Panc1 (cell line): ENCODE results near the gene KRTAP5-3.

ENCODE experiments used
- POLR2AphosphoS5 ChIP-seq: IDR thresholded peaks from 2 replicates; pipeline ENCODE4 v1.6.1; 2012; ENCODE audit warnings: mild to moderate bottlenecking, low read depth, low read length, moderate library complexity
- TF ChIP-seq, protein P1 (sequence below): fragments of 450-650 bp; IDR thresholded peaks from 2 replicates; pipeline ENCODE4 v1.5.1; 2017; ENCODE audit warnings: mild to moderate bottlenecking

DNA sequence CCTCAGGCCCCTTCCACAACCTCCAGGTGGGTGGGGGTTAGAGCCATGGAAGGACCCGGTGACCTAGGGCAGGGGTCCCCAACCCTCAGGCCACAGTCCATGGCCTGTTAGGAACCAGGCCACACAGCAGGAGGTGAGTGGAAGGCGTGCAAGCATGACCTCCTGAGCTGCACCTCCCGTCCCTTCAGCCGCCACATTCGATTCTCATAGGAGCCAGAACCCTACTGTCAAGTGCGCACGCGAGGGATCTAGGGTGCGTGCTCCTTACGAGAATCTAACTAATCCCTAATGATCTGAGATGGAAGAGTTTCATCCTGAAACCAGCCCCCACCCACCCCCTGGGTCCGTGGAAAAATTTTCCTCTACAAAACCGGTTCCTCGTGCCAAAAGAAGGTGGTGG is 17.3 kb upstream of the KRTAP5-3 start:
- TF ChIP-seq, protein P1, sequence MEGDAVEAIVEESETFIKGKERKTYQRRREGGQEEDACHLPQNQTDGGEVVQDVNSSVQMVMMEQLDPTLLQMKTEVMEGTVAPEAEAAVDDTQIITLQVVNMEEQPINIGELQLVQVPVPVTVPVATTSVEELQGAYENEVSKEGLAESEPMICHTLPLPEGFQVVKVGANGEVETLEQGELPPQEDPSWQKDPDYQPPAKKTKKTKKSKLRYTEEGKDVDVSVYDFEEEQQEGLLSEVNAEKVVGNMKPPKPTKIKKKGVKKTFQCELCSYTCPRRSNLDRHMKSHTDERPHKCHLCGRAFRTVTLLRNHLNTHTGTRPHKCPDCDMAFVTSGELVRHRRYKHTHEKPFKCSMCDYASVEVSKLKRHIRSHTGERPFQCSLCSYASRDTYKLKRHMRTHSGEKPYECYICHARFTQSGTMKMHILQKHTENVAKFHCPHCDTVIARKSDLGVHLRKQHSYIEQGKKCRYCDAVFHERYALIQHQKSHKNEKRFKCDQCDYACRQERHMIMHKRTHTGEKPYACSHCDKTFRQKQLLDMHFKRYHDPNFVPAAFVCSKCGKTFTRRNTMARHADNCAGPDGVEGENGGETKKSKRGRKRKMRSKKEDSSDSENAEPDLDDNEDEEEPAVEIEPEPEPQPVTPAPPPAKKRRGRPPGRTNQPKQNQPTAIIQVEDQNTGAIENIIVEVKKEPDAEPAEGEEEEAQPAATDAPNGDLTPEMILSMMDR, result no peak
- no peak for TF ChIP-seq POLR2AphosphoS5
